A549 (cell line): ENCODE measurements around the gene AUTS2. TPM values are rescaled to one million over a fixed set of nuclear protein-coding genes. Genes with fewer than 3 reads are reported as not detected.

Experiments used
- ATAC-seq, 2 experiments: fragments of 200-7000 bp in 1 of 2; fragments of >200 bp in 1 of 2; cut with Nextera tagmentation in 1 of 2; cut with Tn5 transposase in 1 of 2; 3 replicates each; pipeline versions ENCODE4 v1.8.0 to v1.9.1; 2018 to 2020; ENCODE audit warnings: mild to moderate bottlenecking in 1 of 2, moderate library complexity in 1 of 2
- CTCF ChIA-PET: fragments of 300-600 bp; sonication (Branson Sonifier 250); formaldehyde crosslinking; extraction: SDS; loops from one replicate; lab custom pipeline; 2021; ENCODE audit warnings: antibody characterized with exemption, inconsistent platforms; lab: Yijun Ruan, JAX
- POLR2A ChIA-PET: fragments of 350-600 bp; formaldehyde crosslinking; extraction: SDS; loops from one replicate; lab custom pipeline; 2021; ENCODE audit warnings: antibody characterized with exemption, inconsistent platforms; lab: Yijun Ruan, JAX
- DNase-seq, 2 experiments: peaks; one replicate each; pipeline versions ENCODE4 v3.0.0 to v3.0.0-alpha.2; 2011 to 2016; ENCODE audit warnings: low read depth in 1 of 2, low spot score in 1 of 2
- FAIRE-seq: peaks from 2 replicates; lab custom pipeline; 2011; peaks lifted over from hg19 to GRCh38; lab: Jason Lieb, UNC
- H3K27ac ChIP-seq, 2 experiments: fragments of >200 bp; sonication (Bioruptor Twin); formaldehyde crosslinking; 3 replicates each; pipeline ENCODE4 v1.5.1; 2016 to 2017
- H3K4me1 ChIP-seq: fragments of >200 bp; sonication (Bioruptor Twin); formaldehyde crosslinking; 3 replicates; pipeline ENCODE4 v1.6.1; 2016
- H3K4me2 ChIP-seq: fragments of >200 bp; sonication (Bioruptor Twin); formaldehyde crosslinking; 3 replicates; pipeline ENCODE4 v1.6.1; 2016
- H3K4me3 ChIP-seq: fragments of >200 bp; sonication (Bioruptor Twin); formaldehyde crosslinking; 3 replicates; pipeline ENCODE4 v1.5.1; 2016
- H3K9me3 ChIP-seq: fragments of >200 bp; sonication (Bioruptor Twin); formaldehyde crosslinking; 3 replicates; pipeline ENCODE4 v1.6.1; 2016
- CBX2 ChIP-seq: fragments of 200-600 bp; sonication (generic); IDR thresholded peaks from 2 replicates; pipeline ENCODE4 v1.6.1; 2016; ENCODE audit warnings: low read depth, mild to moderate bottlenecking, borderline replicate concordance
- CEBPB ChIP-seq, 2 experiments: fragments of >200 bp in 1 of 2; sonication (Bioruptor Twin) in 1 of 2; formaldehyde crosslinking in 1 of 2; IDR thresholded peaks; 2 replicates each; pipeline ENCODE4 v1.6.1; 2012 to 2016
- CHD2 ChIP-seq: fragments of 150-350 bp; IDR thresholded peaks from 2 replicates; pipeline ENCODE4 v1.6.1; 2014; ENCODE audit warnings: low read length; ENCODE audit not compliant: partially characterized antibody
- CHD4 ChIP-seq: fragments of 200-600 bp; sonication (generic); IDR thresholded peaks from 2 replicates; pipeline ENCODE4 v1.6.1; 2016; ENCODE audit warnings: antibody characterized with exemption, mild to moderate bottlenecking, borderline replicate concordance
- EHF ChIP-seq: fragments of 250-450 bp; sonication (Bioruptor Pico); IDR thresholded peaks from 2 replicates; pipeline ENCODE4 v1.5.0; 2020; ENCODE audit warnings: mild to moderate bottlenecking
- EHMT2 ChIP-seq: fragments of 200-600 bp; sonication (generic); IDR thresholded peaks from 2 replicates; pipeline ENCODE4 v1.6.1; 2016; ENCODE audit warnings: antibody characterized with exemption, low read depth, mild to moderate bottlenecking, moderate library complexity
- EP300 ChIP-seq, 2 experiments: fragments of >200 bp; sonication (Bioruptor Twin); formaldehyde crosslinking; IDR thresholded peaks; 2 replicates in 1 of 2; 3 replicates in 1 of 2; pipeline ENCODE4 v1.6.1; 2016 to 2017
- FOSB ChIP-seq: fragments of 250-450 bp; sonication (Bioruptor Pico); IDR thresholded peaks from 2 replicates; pipeline ENCODE4 v1.5.0; 2020; ENCODE audit warnings: mild to moderate bottlenecking, moderate library complexity
- FOSL2 ChIP-seq, 2 experiments: fragments of 450-650 bp in 1 of 2; fragments of >200 bp in 1 of 2; sonication (Bioruptor Twin) in 1 of 2; formaldehyde crosslinking; IDR thresholded peaks; 2 replicates each; pipeline versions ENCODE4 v1.5.0 to v1.6.1; 2016 to 2020; ENCODE audit warnings: mild to moderate bottlenecking in 1 of 2, moderate library complexity in 1 of 2
- HOXA7 ChIP-seq: fragments of 250-450 bp; sonication (Bioruptor Pico); IDR thresholded peaks from 2 replicates; pipeline ENCODE4 v1.5.0; 2020; ENCODE audit warnings: mild to moderate bottlenecking, moderate library complexity
- HOXB5 ChIP-seq: fragments of 250-450 bp; sonication (Bioruptor Pico); IDR thresholded peaks from 2 replicates; pipeline ENCODE4 v1.5.0; 2020; ENCODE audit warnings: mild to moderate bottlenecking, moderate library complexity
- JUN ChIP-seq, 2 experiments: fragments of >200 bp; sonication (Bioruptor Twin); formaldehyde crosslinking; IDR thresholded peaks; 2 replicates in 1 of 2; 3 replicates in 1 of 2; pipeline ENCODE4 v1.6.1; 2016 to 2017
- MAFK ChIP-seq: fragments of 450-650 bp; IDR thresholded peaks from 2 replicates; pipeline ENCODE4 v1.6.1; 2014; ENCODE audit not compliant: partially characterized antibody
- NFE2L2 ChIP-seq: fragments of 150-350 bp; conservative IDR thresholded peaks from 2 replicates; pipeline ENCODE4 v1.6.1; 2014; ENCODE audit warnings: low read length
- NR3C1 ChIP-seq: fragments of >200 bp; sonication (Bioruptor Twin); formaldehyde crosslinking; IDR thresholded peaks from 3 replicates; pipeline ENCODE4 v1.6.1; 2017
- PHF8 ChIP-seq: fragments of 200-600 bp; sonication (generic); IDR thresholded peaks from 2 replicates; pipeline ENCODE4 v1.6.1; 2016; ENCODE audit warnings: low read depth, mild to moderate bottlenecking, antibody characterized with exemption, moderate library complexity, borderline replicate concordance
- POLR2AphosphoS2 ChIP-seq: conservative IDR thresholded peaks from 2 replicates; pipeline ENCODE4 v1.6.1; 2012; ENCODE audit warnings: low read length, improper control_type of control experiment, inconsistent platforms
- RAD21 ChIP-seq, 2 experiments: fragments of >200 bp in 1 of 2; sonication (Bioruptor Twin) in 1 of 2; formaldehyde crosslinking in 1 of 2; IDR thresholded peaks in 1 of 2; conservative IDR thresholded peaks in 1 of 2; 2 replicates in 1 of 2; 3 replicates in 1 of 2; pipeline ENCODE4 v1.6.1; 2012 to 2018; ENCODE audit warnings: inconsistent platforms in 1 of 2
- RCOR1 ChIP-seq: fragments of 150-350 bp; IDR thresholded peaks from 2 replicates; pipeline ENCODE4 v1.6.1; 2014; ENCODE audit warnings: antibody characterized with exemption, low read length, low read depth
- TFCP2L1 ChIP-seq: fragments of 250-450 bp; sonication (Bioruptor Pico); IDR thresholded peaks from 2 replicates; pipeline ENCODE4 v1.5.0; 2021; ENCODE audit warnings: mild to moderate bottlenecking
- ZNF302 ChIP-seq: fragments of 250-450 bp; sonication (Bioruptor Pico); IDR thresholded peaks from 2 replicates; pipeline ENCODE4 v1.9.0; 2021; ENCODE audit warnings: inconsistent platforms, mild to moderate bottlenecking, moderate library complexity
- WGBS: methylation state at CpG from one replicate; pipeline ENCODE4 v1.1.6; 2017; ENCODE audit errors: missing lambda C conversion rate; 5-methylcytosine and 5-hydroxymethylcytosine counted together
- polyA plus RNA-seq, 4 experiments: library from polyadenylated mRNA; depleted of rRNA in 3 of 4; stranded (reverse); fragments of >200 nt; fragmentation: RNase III in 1 of 4; extraction: RNeasy Plus Mini Kit Qiagen cat#74134 plus additional on column Dnase treatment in 1 of 4; gene quantifications; 2 replicates in 3 of 4; 3 replicates in 1 of 4; pipeline ENCODE4 v1.2.3, GENCODE V29; 2011 to 2017
- TF ChIP-seq, protein P1 (sequence below): fragments of 250-450 bp; sonication (Bioruptor Pico); IDR thresholded peaks from 2 replicates; pipeline ENCODE4 v1.5.0; 2020; ENCODE audit warnings: low read depth, mild to moderate bottlenecking, moderate library complexity
- TF ChIP-seq, protein P2 (sequence below): fragments of 450-650 bp; IDR thresholded peaks from 2 replicates; pipeline ENCODE4 v1.6.1; 2014; ENCODE audit warnings: antibody characterized with exemption
- TF ChIP-seq, protein P3 (sequence below): IDR thresholded peaks from 2 replicates; pipeline ENCODE4 v1.6.1; 2012

AUTS2 gene
- polyA plus RNA-seq, 2 of the 4 experiments (the other 2 are of a cell fraction): 1.6 to 3.6 TPM

DNA sequence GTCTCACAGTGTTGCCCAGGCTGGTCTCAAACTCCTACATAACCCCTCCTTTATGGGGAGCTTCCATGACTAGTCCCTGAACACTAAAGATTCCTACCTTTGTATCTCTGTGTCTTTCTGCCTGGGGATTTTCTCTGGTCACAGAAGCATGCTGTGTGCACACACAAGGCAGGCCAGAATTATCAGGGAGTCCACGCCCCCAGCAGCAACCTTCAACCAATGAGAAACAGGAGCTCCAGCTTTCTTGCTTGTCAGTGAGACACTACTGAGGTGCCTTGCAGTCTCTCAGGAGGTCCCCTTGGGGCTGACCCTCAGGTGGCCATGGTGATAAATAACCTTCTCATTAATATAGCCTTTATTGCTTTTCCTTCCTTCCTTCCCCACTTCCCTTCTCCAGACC is 45.1 kb upstream of the AUTS2 start:
- POLR2A ChIA-PET: no interaction called here
- TF ChIP-seq, protein P1, sequence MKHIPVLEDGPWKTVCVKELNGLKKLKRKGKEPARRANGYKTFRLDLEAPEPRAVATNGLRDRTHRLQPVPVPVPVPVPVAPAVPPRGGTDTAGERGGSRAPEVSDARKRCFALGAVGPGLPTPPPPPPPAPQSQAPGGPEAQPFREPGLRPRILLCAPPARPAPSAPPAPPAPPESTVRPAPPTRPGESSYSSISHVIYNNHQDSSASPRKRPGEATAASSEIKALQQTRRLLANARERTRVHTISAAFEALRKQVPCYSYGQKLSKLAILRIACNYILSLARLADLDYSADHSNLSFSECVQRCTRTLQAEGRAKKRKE: no peak
- TF ChIP-seq RCOR1 (no peak), HOXA7 (CRISPR knock-in tag) (no peak), CBX2 (no peak), FOSB (CRISPR knock-in tag) (no peak), NR3C1 (no peak), JUN (IDR thresholded peaks at IDR 0.05) (no peak), MAFK (no peak), FOSL2 (IDR thresholded peaks at IDR 0.05) (no peak), FOSL2 (CRISPR knock-in tag; IDR thresholded peaks at IDR 0.05) (no peak), ZNF302 (CRISPR knock-in tag) (no peak), PHF8 (no peak), TFCP2L1 (CRISPR knock-in tag) (no peak), HOXB5 (CRISPR knock-in tag) (no peak), POLR2AphosphoS2 (no peak), RAD21 (conservative IDR thresholded peaks at IDR 0.05 in 1 of 2, IDR thresholded peaks at IDR 0.05 in 1 of 2) (no peak), EHMT2 (no peak), CHD4 (no peak), CHD2 (no peak)
- TF ChIP-seq, protein P2, sequence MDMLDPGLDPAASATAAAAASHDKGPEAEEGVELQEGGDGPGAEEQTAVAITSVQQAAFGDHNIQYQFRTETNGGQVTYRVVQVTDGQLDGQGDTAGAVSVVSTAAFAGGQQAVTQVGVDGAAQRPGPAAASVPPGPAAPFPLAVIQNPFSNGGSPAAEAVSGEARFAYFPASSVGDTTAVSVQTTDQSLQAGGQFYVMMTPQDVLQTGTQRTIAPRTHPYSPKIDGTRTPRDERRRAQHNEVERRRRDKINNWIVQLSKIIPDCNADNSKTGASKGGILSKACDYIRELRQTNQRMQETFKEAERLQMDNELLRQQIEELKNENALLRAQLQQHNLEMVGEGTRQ: no peak
- TF ChIP-seq, all 56 proteins: peak for 0
- H3K4me3 ChIP-seq: no peak overlapping the region
- no peak overlapping the region for H3K4me2 ChIP-seq
- 17% methylated on average over 1 of the region's 1 CpG for WGBS
- CTCF ChIA-PET: no interaction called here
- no peaks in the 10 kb centered on the region for H3K4me1 ChIP-seq
- FAIRE-seq: no peak
- H3K9me3 ChIP-seq: no peaks in the 10 kb centered on the region
- H3K27ac ChIP-seq: no peak overlapping the region
- DNase-seq: no peak
- no peak for ATAC-seq

DNA sequence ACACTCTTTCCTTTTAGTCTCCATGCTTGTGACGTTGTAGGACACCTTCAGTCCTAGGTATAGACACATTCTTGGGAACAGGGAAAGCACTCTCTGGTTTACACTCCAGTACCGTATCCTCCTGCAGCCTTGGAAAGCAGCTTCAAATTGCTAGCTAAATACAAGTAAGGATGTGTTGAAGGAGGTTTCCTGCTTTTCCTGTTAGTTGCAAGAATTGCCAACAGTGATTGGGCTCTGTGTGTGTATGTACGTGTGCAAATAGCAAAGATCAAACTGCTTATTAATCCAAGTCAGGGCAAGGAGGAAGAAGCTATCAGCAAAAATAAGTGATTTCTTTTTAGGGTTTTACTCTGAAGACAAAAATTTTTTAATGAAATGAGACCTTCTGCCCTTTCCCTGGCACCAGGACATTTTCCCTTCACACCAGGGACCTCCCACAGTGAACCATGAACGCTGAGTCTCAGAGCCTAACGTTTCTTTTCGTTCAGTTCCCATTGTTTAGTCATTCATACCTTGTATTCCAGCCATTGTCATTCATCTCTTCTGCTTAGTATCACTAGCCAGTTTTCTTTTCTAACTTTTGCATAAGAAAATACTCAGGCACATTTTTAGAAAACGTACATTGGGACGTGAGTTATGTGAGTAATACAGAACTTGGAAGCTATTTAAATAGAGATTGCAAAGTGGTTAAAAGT is 36.9 kb upstream of the AUTS2 start:
- Histone ChIP-seq H3K4me2 (no peak overlapping the region), H3K9me3 (no peaks in the 10 kb centered on the region), H3K4me1 (peaks cover 8% of the 10 kb centered on the region; the same call in 2 of the 3 replicates), H3K27ac (no peak overlapping the region), H3K4me3 (no peak overlapping the region)
- WGBS: 32% methylated on average over 8 of the region's 8 CpGs
- FAIRE-seq: no peak
- ChIA-PET POLR2A (no interaction called here), CTCF (no interaction called here)
- DNase-seq: no peak
- TF ChIP-seq CEBPB (IDR thresholded peaks at IDR 0.05): no peak
- TF ChIP-seq EHF: no peak
- TF ChIP-seq, protein P3, sequence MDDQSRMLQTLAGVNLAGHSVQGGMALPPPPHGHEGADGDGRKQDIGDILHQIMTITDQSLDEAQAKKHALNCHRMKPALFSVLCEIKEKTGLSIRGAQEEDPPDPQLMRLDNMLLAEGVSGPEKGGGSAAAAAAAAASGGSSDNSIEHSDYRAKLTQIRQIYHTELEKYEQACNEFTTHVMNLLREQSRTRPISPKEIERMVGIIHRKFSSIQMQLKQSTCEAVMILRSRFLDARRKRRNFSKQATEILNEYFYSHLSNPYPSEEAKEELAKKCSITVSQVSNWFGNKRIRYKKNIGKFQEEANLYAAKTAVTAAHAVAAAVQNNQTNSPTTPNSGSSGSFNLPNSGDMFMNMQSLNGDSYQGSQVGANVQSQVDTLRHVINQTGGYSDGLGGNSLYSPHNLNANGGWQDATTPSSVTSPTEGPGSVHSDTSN: no peak
- TF ChIP-seq MAFK: no peak
- no peak for TF ChIP-seq FOSB (CRISPR knock-in tag)
- no peak for TF ChIP-seq EP300 (IDR thresholded peaks at IDR 0.05)
- no peak for TF ChIP-seq NFE2L2
- no peak for TF ChIP-seq RCOR1
- no peak for TF ChIP-seq CHD4
- ATAC-seq: no peak
